Body of pancreas (tissue), 4 donors: ENCODE results near the gene FAM83F.

Experiments
- POLR2A ChIP-seq, 3 donors: fragments of 450-650 bp; IDR thresholded peaks; one replicate each; pipeline ENCODE4 v1.6.1; 2016; ENCODE audit warnings: antibody characterized with exemption in 3 of 3, mild to moderate bottlenecking in 2 of 3
- TF ChIP-seq, protein P1 (sequence below), 7 experiments: fragments of 450-650 bp in 4 of 7; fragments of 200-600 bp in 3 of 7; sonication (generic) in 3 of 7; IDR thresholded peaks; one replicate each; pipeline ENCODE4 v1.5.1; 2016 to 2019; ENCODE audit warnings: antibody characterized with exemption in 7 of 7

DNA sequence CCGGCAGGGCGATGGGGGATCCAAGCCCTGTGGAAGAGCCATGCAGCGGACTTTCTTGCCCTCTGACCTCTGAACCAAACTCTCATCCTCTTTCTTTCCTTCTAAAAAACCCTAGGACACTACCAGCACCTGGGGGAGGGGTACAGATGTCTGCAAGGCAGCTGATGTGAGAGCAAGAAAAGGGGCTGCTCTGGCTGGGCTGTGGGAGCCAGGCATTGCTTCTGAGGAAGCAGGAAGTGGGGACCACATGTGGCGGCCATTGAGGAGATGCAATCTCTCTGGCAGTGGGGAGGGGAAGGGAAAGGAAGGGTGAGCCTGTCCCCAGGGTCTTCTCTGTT, 36.0 kb downstream of the FAM83F start:
- TF ChIP-seq, protein P1, sequence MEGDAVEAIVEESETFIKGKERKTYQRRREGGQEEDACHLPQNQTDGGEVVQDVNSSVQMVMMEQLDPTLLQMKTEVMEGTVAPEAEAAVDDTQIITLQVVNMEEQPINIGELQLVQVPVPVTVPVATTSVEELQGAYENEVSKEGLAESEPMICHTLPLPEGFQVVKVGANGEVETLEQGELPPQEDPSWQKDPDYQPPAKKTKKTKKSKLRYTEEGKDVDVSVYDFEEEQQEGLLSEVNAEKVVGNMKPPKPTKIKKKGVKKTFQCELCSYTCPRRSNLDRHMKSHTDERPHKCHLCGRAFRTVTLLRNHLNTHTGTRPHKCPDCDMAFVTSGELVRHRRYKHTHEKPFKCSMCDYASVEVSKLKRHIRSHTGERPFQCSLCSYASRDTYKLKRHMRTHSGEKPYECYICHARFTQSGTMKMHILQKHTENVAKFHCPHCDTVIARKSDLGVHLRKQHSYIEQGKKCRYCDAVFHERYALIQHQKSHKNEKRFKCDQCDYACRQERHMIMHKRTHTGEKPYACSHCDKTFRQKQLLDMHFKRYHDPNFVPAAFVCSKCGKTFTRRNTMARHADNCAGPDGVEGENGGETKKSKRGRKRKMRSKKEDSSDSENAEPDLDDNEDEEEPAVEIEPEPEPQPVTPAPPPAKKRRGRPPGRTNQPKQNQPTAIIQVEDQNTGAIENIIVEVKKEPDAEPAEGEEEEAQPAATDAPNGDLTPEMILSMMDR (IDR thresholded peaks at IDR 0.05): no peak
- TF ChIP-seq POLR2A (IDR thresholded peaks at IDR 0.05): no peak
